ENCODE results near the gene TRIM26.

- TF ChIP-seq POLR2AphosphoS5 (IDR thresholded peaks at IDR 0.05; ENCODE audit: low read depth, low read length) (no peak), REST (IDR thresholded peaks at IDR 0.05; ENCODE audit: insufficient read depth in 1 of 2, low read depth in 2 of 2, low read length in 2 of 2) (no peak)
Measured at GRCh38 chr6:30149234-30149633, 64.0 kb downstream of the TRIM26 start.
